Measurements from ENCODE around the gene AP2B1.

The AP2B1 gene

GRCh38 chr17:35627417-35627816, 40.3 kb downstream of the AP2B1 start:
- no peak for DNase-seq (ENCODE audit: low read depth in 2 of 3, low spot score in 1 of 3)

DNA sequence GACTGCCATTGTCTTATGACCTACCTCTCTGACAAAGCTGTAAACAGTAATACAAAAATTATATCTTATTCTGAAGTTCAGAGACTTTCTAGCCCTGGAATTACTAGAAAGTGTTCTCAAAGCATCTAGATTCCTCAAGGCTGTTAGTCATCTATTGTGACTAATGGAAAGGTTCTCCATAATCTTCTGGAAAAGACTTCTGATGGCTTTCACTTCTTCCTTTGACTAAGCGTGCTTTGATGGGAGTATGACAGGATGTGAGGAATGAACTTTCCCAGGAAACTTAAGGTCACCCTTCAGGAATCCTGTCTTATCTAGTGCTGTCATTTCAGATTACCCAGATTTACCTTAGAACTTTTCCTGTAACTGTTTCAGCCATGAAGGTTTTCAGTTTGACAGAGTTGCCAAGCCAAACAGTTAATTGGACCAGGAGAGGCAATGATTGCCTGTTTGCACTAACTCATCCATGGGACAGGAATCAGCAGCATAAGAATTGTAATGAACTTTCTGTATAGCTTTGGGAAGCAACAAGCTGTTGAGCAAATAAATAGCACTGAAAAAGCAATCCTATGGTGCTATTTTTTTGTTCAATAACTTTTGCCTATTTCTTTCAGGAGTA, 43.5 kb downstream of the AP2B1 start:
- DNase-seq (ENCODE audit: low read depth in 2 of 3, low spot score in 1 of 3) = no peak

DNA sequence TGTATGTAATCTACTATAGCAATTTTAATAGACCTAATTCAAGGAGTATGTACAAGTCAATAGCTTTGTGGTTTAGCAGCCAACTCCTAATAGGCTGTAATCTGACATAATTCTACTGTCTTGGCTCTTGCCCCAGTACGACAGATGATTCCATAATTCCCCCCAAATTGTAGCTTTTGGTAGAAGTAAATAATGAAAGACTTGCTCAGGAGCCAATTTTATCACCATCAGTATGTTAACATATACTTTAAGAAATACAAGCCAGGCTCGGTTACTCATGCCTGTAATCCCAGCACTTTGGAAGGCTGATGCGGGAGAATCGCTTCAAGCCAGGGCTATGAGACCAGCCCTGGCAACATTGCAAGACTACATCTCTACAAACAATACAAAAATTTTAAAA, 53.9 kb downstream of the AP2B1 start:
- no peak for DNase-seq (ENCODE audit: low read depth in 2 of 3, low spot score in 1 of 3)

DNA sequence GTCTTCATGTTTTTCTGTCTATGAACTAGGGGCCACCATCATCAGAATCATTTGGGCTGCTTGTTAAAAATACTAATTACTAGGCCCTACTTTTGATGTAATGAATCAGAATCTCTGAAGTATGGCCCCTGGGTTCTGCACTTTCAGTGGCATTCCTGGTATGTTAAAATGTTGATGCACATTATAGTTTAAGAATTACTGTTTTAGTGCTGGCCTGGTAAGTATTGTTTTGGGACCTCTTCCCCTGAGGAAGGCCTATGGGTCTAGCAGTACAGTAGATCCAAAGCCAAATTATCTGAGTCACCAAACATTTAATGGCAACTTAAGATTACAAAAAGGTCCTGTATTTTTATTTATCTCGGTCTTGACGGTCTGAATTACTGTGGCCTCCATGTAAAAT, 58.8 kb downstream of the AP2B1 start:
- no peak for DNase-seq (ENCODE audit: low read depth in 2 of 3, low spot score in 1 of 3)

DNA sequence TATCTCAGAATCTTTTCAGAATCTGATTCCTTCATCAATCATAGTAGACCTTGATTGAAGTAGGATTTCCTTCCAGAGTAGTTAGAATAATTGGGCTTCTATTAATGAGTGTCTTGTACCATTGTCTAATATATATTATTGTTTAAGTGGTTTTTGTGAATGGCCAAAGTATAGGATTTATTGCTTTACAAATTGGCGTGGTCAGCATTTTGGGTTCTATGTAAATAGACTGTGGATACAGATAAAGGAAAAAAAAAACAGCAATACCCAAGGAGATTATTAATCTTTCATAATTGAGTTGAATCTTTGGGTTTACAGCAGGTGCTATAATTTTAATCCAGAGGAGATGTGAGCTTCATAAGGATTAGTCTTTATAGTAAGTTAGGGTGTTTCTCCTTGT, 64.3 kb downstream of the AP2B1 start:
- no peak for DNase-seq (ENCODE audit: low read depth in 2 of 3, low spot score in 1 of 3)

- DNase-seq (ENCODE audit: low read depth in 2 of 3, low spot score in 1 of 3) = no peak
Observed at GRCh38 chr17:35653619-35654361, 66.7 kb downstream of the AP2B1 start.

GRCh38 chr17:35655303-35655702, 68.2 kb downstream of the AP2B1 start:
- no peak for DNase-seq (ENCODE audit: low read depth in 2 of 3, low spot score in 1 of 3)

- no peak for DNase-seq (ENCODE audit: low read depth in 2 of 3, low spot score in 1 of 3)
Observed at GRCh38 chr17:35660902-35661301, 73.8 kb downstream of the AP2B1 start.

GRCh38 chr17:35664685-35665084, 77.6 kb downstream of the AP2B1 start:
- no peak for DNase-seq (ENCODE audit: low read depth in 2 of 3, low spot score in 1 of 3)

DNA sequence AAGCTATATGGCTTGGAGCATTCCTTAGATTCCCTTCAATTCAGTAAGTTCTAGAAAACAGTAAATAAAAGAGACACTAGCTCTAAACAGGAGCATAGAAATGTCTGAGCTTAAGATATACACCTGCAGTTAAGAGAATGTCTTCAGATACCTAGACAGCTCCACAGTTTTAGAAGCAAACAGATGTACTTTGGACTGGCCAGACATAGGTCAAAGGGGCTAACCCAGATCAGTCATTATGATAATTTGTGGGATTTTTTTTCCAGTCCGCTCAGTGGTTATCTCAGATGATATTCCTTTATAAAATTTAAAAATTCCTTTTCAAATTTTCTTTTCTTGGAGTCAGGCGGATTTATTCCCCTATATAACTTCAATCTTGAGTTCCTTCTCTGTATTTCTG, 78.5 kb downstream of the AP2B1 start:
- no peak for DNase-seq (ENCODE audit: low read depth in 2 of 3, low spot score in 1 of 3)

- no peak for DNase-seq (ENCODE audit: low read depth in 2 of 3, low spot score in 1 of 3)
Observed at GRCh38 chr17:35666070-35666469, 78.9 kb downstream of the AP2B1 start.

- no peak for DNase-seq (ENCODE audit: low read depth in 2 of 3, low spot score in 1 of 3)
Observed at GRCh38 chr17:35666967-35667532, 79.9 kb downstream of the AP2B1 start.

DNA sequence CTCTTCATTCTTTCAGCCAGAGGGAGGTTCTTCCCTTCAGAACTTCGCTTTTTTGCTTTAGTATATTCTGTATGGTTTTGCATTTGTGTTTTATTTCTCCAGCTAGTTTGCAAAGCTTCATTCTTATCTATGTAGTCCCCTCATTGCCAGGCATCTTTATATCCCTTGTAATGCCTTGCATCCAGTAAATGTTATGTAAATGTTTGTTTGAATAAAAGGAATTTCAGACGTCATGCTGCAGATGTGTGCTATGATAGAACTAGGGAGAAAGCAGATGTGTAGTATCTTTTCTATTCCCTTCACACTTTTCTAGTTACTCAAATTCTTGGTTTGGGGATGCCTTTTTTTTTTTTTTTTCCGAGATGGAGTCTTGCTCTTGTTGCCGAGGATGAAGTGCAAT, 81.7 kb downstream of the AP2B1 start:
- no peak for DNase-seq (ENCODE audit: low read depth in 2 of 3, low spot score in 1 of 3)

DNA sequence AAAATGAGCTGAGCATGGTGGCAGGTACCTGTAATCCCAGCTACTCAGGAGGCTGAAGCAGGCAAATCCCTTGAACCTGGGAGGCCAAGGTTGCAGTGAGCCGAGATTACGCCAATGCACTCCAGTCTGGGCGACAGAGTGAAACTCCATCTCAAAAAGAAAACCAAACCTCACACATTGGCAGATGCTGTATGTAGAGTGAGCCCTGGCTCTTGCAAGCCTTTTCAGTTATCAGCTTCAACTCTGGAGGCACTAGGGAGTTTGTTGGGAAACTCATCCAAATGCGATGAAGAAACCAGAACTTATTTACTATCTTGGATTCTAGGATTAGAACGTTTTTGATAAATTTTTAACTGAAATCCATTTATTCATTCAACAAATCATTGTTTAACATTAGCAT, 87.4 kb downstream of the AP2B1 start:
- no peak for DNase-seq (ENCODE audit: low read depth in 2 of 3, low spot score in 1 of 3)

DNA sequence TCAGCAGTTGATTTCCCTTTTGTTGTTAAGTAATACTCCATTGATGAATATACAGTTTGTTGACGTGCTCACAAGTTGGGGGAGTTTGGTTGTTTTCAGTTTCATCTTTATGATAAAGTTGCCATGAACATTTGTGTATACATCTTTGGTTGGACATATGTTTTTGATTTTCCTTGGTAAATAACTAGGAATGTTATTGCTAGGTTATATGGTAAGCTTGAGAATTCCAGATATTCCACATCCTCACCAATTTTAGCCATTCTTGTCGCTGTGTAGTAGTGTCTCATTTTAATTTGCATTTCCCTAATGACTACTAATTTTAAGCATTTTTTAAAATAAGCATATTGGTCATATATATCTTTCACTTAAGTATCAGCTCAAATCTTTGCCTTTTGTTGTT, 89.3 kb downstream of the AP2B1 start:
- no peak for DNase-seq (ENCODE audit: low read depth in 2 of 3, low spot score in 1 of 3)

GRCh38 chr17:35679007-35679682, 92.0 kb downstream of the AP2B1 start:
- DNase-seq (ENCODE audit: low read depth in 2 of 3, low spot score in 1 of 3) = no peak

DNA sequence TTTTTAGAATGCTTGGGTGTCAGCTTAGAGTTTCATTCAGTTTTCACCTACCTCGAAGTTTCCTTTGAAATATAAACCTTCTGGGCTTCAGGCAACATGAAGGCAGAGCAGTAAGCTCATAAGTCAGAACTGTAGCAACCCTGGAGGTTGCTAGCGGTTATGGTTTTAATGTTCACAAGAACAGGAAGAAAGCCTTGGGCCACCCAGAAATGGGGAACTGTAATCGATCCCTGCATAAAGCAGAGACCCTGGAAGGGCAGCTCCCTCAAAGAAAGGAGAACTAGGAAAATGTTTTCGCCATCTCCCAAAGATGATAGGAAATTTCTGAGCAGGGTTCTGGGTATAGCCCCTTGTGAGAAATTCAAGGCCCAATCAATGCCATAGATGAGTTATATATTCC, 96.5 kb downstream of the AP2B1 start:
- DNase-seq (ENCODE audit: low read depth in 2 of 3, low spot score in 1 of 3) = no peak

DNA sequence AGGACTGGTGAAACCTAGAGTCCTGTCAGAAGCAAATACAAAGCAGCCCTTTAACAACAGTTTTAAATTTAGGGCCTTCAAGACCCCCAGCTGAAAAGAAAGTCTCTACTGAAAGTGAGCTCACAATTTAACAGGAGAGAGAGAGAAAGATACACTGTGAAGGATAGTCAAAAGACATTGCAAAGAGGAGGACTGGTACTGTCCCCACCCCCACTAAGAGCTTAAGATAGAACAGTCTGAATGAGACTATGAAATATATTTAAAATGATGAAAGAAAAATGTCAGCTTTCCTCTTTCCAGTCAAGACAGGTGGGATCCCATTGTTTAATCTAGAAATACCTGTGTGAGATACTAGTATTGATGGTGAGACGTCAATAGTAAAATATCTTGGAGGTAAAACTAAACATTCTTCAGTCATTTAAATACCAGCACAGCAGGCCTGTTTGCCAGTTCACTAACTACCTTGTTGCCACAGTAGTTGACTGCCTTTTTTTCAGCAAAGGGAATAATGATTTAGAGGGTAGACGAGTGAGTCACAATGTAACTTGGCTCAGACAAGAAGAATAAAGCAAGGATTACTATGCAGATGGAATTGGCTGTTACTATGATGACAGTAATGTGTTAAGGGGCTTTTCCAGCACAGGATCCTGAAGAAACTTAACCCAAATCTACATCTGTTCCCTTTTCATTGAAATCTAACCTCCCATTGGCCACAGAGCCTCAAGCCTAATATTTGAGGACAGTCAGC, 97.1 kb downstream of the AP2B1 start:
- no peak for DNase-seq (ENCODE audit: low read depth in 2 of 3, low spot score in 1 of 3)

DNA sequence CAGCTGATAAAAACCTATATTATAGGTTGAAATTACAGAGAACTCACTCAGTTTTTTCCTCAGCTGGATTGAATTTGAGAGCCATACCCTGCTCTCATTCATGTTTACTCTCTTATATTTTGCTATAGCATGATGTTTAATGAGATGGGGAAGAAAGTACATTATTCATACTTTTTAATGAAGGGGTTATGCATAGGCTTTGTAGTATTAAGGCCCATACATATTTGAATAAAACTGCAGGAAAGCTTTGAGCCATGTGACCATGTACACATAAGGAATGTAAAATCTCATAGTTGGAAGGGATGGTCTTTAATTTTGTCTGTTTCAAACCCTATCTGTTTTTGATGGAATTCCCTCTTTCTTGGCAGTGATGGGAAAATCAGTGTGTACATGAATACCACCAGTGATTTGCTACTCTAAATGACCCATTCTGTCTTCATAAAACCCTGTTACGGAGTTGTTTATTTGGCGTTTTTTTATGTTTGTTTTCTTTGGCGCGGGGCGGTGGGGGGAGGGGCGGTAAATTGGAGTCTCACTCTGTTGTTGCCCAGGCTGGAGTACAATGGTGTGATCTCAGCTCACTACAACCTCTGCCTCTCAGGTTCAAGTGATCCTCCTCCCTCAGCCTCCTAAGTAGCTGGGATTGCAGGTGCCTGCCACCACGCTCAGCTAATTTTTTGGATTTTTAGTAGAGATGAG, 105.5 kb downstream of the AP2B1 start:
- DNase-seq (ENCODE audit: low read depth in 2 of 3, low spot score in 1 of 3) = no peak

- no peak for DNase-seq (ENCODE audit: low read depth in 2 of 3, low spot score in 1 of 3)
Observed at GRCh38 chr17:35693662-35694061, 106.5 kb downstream of the AP2B1 start.

DNA sequence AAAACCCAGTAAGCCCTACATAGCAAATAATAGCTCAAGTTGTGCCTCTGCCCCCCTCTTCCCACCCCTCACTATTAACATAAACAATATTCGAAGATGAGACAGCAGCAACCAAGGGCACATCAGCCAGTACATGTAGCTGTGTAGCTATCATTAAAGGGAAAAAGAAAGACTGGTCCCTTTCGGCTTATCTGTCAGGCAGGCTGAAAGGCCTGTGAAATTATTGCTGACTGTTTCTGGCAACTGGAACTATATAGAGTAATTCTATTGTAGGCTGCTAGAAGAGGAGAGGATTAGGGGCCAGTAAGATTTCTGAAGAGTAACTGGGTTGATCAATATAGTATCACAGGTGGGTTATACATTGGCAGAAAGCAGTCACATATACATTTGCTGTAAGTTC, 107.8 kb downstream of the AP2B1 start:
- no peak for DNase-seq (ENCODE audit: low read depth in 2 of 3, low spot score in 1 of 3)
